ENCODE data around the gene SCUBE3. TPM values are rescaled to one million over a fixed set of nuclear protein-coding genes. Genes with fewer than 3 reads are reported as not detected.

The SCUBE3 gene
- 0.22 and 9.9 TPM in 2 replicates for total RNA-seq

GRCh38 chr6:35213824-35214756 is at the start of gene SCUBE3:
TSS of gene SCUBE3 (plus strand) at chr6:35213956. CDS start at chr6:35214419, 463 bp downstream.

GRCh38 chr6:35259194-35259947 is 45.6 kb downstream of the SCUBE3 start, which contains the start of gene ZNF76:
TSS of gene ZNF76 (plus strand) at chr6:35259735. CDS start at chr6:35281152, 21,417 bp downstream.

DNA sequence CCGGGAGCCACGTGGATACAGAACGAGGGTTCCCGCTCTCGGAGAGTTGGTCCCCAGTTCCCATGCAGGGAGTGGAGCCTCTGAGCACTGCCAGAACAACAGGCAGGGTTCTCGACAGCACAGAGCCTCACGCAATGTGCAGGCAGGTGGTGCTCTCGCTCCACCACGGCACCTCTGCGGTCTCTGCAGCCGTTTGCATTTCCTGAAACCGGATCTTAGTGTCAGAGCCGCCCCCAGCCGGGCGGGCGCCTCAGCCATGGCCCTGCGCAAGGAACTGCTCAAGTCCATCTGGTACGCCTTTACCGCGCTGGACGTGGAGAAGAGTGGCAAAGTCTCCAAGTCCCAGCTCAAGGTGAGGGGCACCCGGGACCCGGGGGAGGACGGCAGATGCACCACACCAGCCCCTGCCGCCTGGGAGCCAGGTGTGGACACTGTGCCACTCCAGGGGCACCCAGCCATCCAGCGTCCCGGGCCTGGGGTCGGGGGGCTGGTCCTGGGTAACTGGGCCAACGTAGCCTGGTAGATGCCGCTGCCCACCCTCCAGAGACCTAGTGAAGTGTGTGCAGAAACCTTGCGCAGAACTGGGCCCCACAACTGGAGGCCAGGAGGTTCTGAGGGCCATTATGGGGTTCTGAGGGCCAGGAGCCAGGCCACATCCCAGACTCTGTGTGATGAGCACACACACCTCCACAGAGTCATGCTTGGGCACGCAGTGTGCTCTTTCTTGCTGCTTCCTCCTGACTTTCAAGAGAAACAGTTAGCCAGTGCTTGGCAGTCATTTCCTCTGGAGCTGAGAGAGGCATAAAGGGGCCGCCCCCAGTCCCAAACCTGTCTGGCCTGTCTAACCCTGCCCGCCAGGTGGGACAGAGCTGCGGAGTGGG is 84.1 kb downstream of the SCUBE3 start, which contains the start of gene DEF6:
Gene DEF6 (plus strand): TSS at position 218 of the 881 bp plus-strand sequence. CDS start 39 bp downstream, at position 257.

Other genes starting within 250 kb of the SCUBE3 start
- gene TCP11, start 72.6 kb upstream of the SCUBE3 start, total RNA-seq: 0.66 and 0.72 TPM in 2 replicates
- gene ZNF76, start 45.8 kb downstream of the SCUBE3 start, total RNA-seq: 20.9 and 27.6 TPM in 2 replicates
- 0.22 and 0.57 TPM in 2 replicates for gene DEF6, start 83.9 kb downstream of the SCUBE3 start, total RNA-seq
- gene PPARD, start 128.6 kb downstream of the SCUBE3 start, total RNA-seq: 8.3 and 11.6 TPM in 2 replicates
- 7.7 and 12.3 TPM in 2 replicates for gene FANCE, start 238.4 kb downstream of the SCUBE3 start, total RNA-seq